Body of pancreas (tissue), 4 donors: ENCODE measurements around the gene TVP23C. TPM values are rescaled to one million over a fixed set of nuclear protein-coding genes. Genes with fewer than 3 reads are reported as not detected.

Experiments used
- ATAC-seq: fragments of 150-250 bp; one replicate; pipeline ENCODE4 v1.9.1; 2016
- DNase-seq, 4 donors: peaks; one replicate each; pipeline ENCODE4 v3.0.0-alpha.2; 2019
- H3K27ac ChIP-seq, 4 donors: fragments of 200-600 bp; sonication (generic); 1 replicate in 3 of 4; 2 replicates in 1 of 4; pipeline versions ENCODE4 v1.5.1 to v1.6.1; 2016 to 2019; ENCODE audit warnings: mild to moderate bottlenecking in 1 of 4, mixed read lengths in 1 of 4, moderate library complexity in 1 of 4
- H3K27me3 ChIP-seq, 2 donors: fragments of 200-600 bp; sonication (generic); one replicate each; pipeline ENCODE4 v1.6.0; 2016; ENCODE audit warnings: mild to moderate bottlenecking in 1 of 2
- H3K36me3 ChIP-seq, 2 donors: fragments of 200-600 bp; sonication (generic); replicated peaks in 1 of 2; 2 replicates each; pipeline ENCODE4 v1.5.1; 2016; ENCODE audit warnings: low read depth in 2 of 2; ENCODE audit not compliant: insufficient read depth in 1 of 2
- H3K4me1 ChIP-seq: fragments of 200-600 bp; sonication (generic); one replicate; pipeline ENCODE4 v1.6.0; 2016
- H3K4me3 ChIP-seq, 2 donors: fragments of 200-600 bp; sonication (generic); 1 replicate in 1 of 2; 2 replicates in 1 of 2; pipeline ENCODE4 v1.5.1; 2016 to 2019
- H3K9me3 ChIP-seq, 3 donors: fragments of 200-600 bp; sonication (generic); 1 replicate in 2 of 3; 2 replicates in 1 of 3; pipeline ENCODE4 v1.5.1; 2016
- POLR2A ChIP-seq, 3 donors: fragments of 450-650 bp; IDR thresholded peaks; one replicate each; pipeline ENCODE4 v1.6.1; 2016; ENCODE audit warnings: antibody characterized with exemption in 3 of 3, mild to moderate bottlenecking in 2 of 3
- WGBS, 2 donors: methylation state at CpG; one replicate each; pipeline ENCODE4 v1.1.5; 2017; 5-methylcytosine and 5-hydroxymethylcytosine counted together
- intact Hi-C: fragments of 100-400 bp; cut with DNase I; formaldehyde crosslinking; loops from one replicate; pipeline ENCODE4 v1.15.1; 2023
- total RNA-seq, 2 donors: library from RNA; depleted of rRNA; stranded (reverse); fragments of >200 nt; gene quantifications; one replicate each; pipeline ENCODE4 v1.1.0, GENCODE V29; 2016
- TF ChIP-seq, protein P1 (sequence below), 7 experiments: fragments of 450-650 bp in 4 of 7; fragments of 200-600 bp in 3 of 7; sonication (generic) in 3 of 7; IDR thresholded peaks; one replicate each; pipeline ENCODE4 v1.5.1; 2016 to 2019; ENCODE audit warnings: antibody characterized with exemption in 7 of 7

Gene TVP23C
- total RNA-seq, 2 donors from 2014 or later: 31.4 to 53.7 TPM

DNA sequence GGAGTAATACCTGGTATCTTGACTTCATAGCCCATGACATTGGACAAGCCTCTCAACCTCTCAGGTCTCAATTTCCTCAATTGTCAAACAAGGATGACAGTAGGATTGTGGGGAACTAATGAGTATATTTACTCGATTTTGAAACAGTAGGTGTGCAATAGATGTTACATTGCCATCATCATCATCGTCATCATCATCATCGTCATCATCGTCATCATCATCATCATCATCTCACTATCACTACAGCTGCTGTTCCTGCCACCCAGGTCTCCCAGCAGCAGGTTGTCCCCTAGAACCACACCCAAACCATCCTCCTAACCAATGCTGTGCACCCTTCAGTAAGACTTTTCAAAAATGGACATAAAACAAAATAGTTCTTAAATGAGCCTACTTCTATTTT is 71.1 kb downstream of the TVP23C start:
- TF ChIP-seq POLR2A (IDR thresholded peaks at IDR 0.05): no peak
- TF ChIP-seq, protein P1, sequence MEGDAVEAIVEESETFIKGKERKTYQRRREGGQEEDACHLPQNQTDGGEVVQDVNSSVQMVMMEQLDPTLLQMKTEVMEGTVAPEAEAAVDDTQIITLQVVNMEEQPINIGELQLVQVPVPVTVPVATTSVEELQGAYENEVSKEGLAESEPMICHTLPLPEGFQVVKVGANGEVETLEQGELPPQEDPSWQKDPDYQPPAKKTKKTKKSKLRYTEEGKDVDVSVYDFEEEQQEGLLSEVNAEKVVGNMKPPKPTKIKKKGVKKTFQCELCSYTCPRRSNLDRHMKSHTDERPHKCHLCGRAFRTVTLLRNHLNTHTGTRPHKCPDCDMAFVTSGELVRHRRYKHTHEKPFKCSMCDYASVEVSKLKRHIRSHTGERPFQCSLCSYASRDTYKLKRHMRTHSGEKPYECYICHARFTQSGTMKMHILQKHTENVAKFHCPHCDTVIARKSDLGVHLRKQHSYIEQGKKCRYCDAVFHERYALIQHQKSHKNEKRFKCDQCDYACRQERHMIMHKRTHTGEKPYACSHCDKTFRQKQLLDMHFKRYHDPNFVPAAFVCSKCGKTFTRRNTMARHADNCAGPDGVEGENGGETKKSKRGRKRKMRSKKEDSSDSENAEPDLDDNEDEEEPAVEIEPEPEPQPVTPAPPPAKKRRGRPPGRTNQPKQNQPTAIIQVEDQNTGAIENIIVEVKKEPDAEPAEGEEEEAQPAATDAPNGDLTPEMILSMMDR (IDR thresholded peaks at IDR 0.05): no peak
- Histone ChIP-seq H3K36me3 (no peaks in the 10 kb centered on the region), H3K4me1 (no peaks in the 10 kb centered on the region), H3K27me3 (no peaks in the 10 kb centered on the region), H3K4me3 (no peak overlapping the region), H3K27ac (no peak overlapping the region), H3K9me3 (no peaks in the 10 kb centered on the region)
- intact Hi-C loops: no loop called here
- DNase-seq: no peak
- WGBS, 2 donors: 90 to 91% methylated on average over 4 of the region's 4 CpGs
- ATAC-seq: no peak

GRCh38 chr17:15490634-15491261 is 72.5 kb downstream of the TVP23C start:
- Histone ChIP-seq H3K27me3 (no peaks in the 10 kb centered on the region), H3K4me3 (no peak overlapping the region), H3K9me3 (no peaks in the 10 kb centered on the region), H3K4me1 (no peaks in the 10 kb centered on the region), H3K36me3 (no peaks in the 10 kb centered on the region), H3K27ac (peak overlapping the region in 1 of 4 donors; percentile 41)
- 74 to 86% methylated on average over 11 of the region's 11 CpGs for WGBS, 2 donors
- no peak for TF ChIP-seq POLR2A (IDR thresholded peaks at IDR 0.05)
- TF ChIP-seq, protein P1 (IDR thresholded peaks at IDR 0.05): no peak
- intact Hi-C loops: no loop called here
- ATAC-seq (peak; percentile 68), DNase-seq (peak in 3 of 4 donors; percentile 23 to 43 (median 34))

DNA sequence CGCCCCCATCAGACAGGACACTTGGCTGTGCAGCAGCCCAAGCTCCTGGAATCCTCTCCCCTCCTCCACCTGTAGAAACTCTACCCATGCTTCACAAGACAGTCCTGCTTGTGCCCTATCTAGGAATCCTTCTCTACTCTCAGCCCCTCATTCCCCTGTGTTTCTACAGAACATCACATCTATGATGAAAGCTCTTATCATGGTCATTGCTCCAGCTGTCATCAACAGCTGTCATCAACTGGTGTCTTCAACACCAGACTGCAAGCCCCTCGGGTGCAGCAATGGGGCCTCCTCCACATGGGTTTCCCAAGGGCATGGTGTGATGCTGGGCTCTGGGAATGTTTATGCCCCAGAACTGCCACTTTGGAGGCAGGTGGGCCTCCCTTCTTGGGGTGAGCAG is 74.7 kb downstream of the TVP23C start:
- Histone ChIP-seq H3K4me1 (no peaks in the 10 kb centered on the region), H3K9me3 (no peaks in the 10 kb centered on the region), H3K36me3 (no peaks in the 10 kb centered on the region), H3K4me3 (no peak overlapping the region), H3K27me3 (no peaks in the 10 kb centered on the region), H3K27ac (no peak overlapping the region)
- no peak for DNase-seq
- no peak for ATAC-seq
- TF ChIP-seq POLR2A (IDR thresholded peaks at IDR 0.05): no peak
- TF ChIP-seq, protein P1 (IDR thresholded peaks at IDR 0.05): no peak
- intact Hi-C loops: no loop called here
- WGBS, 2 donors: 94 to 96% methylated on average over 2 of the region's 2 CpGs

DNA sequence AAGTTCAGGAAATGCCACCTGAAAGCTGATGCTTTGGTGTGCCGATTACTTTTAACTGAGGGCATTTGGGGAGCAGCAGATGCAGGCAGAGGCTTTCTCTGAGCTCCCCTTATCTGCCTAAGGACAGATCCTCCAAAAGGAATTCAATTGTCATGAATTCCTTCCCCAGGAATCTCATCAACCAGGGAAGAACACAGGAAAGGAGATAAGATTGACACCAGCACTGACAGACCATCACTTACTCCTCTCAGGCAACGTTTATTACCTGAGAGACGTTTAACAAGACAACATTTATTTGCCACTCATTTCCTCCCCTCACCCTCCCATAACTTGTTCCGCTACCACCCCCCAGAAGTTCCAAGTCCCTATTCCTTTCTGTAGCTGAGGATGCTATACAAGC is 78.2 kb downstream of the TVP23C start:
- no peak for ATAC-seq
- DNase-seq: no peak
- no peak overlapping the region for H3K27ac ChIP-seq
- WGBS, 2 donors: 69 to 70% methylated on average over 4 of the region's 4 CpGs
- H3K36me3 ChIP-seq: no peaks in the 10 kb centered on the region
- no peaks in the 10 kb centered on the region for H3K4me1 ChIP-seq
- intact Hi-C loops: no loop called here
- H3K9me3 ChIP-seq: no peaks in the 10 kb centered on the region
- no peak overlapping the region for H3K4me3 ChIP-seq
- TF ChIP-seq POLR2A (IDR thresholded peaks at IDR 0.05): no peak
- TF ChIP-seq, protein P1 (IDR thresholded peaks at IDR 0.05): no peak
- no peaks in the 10 kb centered on the region for H3K27me3 ChIP-seq

- DNase-seq: no peak
- no peaks in the 10 kb centered on the region for H3K27me3 ChIP-seq
- no peak overlapping the region for H3K27ac ChIP-seq
- no peaks in the 10 kb centered on the region for H3K9me3 ChIP-seq
- no peaks in the 10 kb centered on the region for H3K4me1 ChIP-seq
- ATAC-seq: no peak
- intact Hi-C loops: no loop called here
- TF ChIP-seq, protein P1 (IDR thresholded peaks at IDR 0.05): no peak
- TF ChIP-seq POLR2A (IDR thresholded peaks at IDR 0.05): no peak
- no peaks in the 10 kb centered on the region for H3K36me3 ChIP-seq
- no peak overlapping the region for H3K4me3 ChIP-seq
- 43 to 89% methylated on average over 2 to 4 of the region's 4 CpGs for WGBS, 2 donors
Measured at GRCh38 chr17:15483431-15483830, 79.9 kb downstream of the TVP23C start.
